NCI-H524 treated with DMSO at 0.1 percent for 48 hours (cell line): ENCODE measurements around the gene SYNC.
"Not testable (repeated sequence)": the region's sequence is repeated elsewhere in the genome, so short reads cannot be mapped to it uniquely, and the experiment has no call there.

Experiments used
- DNase-seq: peaks from one replicate; lab custom pipeline; 2025; lab: John Stamatoyannopoulos, UW

Gene SYNC

GRCh38 chr1:32693455-32694174 lies 9.0 kb downstream of the SYNC start:
- no peak for DNase-seq

GRCh38 chr1:32686387-32686786 lies 16.2 kb downstream of the SYNC start:
- no peak for DNase-seq

GRCh38 chr1:32685498-32685897 lies 17.1 kb downstream of the SYNC start:
- no peak for DNase-seq

GRCh38 chr1:32684167-32684811 lies 18.3 kb downstream of the SYNC start:
- no peak for DNase-seq

GRCh38 chr1:32683397-32683796 lies 19.2 kb downstream of the SYNC start:
- DNase-seq: no peak

DNA sequence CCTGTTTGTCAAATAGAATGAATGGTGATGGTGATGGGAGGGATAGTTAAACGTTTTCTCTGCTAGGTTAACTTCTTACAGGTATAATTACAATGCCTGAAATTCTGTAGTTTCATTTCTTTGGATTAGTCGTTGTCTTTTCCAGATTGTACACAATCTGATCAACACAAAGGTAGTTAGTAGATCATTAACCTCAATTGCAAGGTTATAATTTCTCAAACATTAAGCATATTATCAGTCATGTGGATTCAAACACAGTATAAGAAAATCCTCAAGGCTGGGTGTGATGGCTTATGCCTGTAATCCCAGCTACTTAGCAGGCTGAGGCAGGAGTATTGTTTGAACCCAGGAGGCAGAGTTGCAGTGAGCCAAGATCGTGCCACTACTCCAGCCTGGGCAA lies 20.6 kb downstream of the SYNC start:
- no peak for DNase-seq

DNA sequence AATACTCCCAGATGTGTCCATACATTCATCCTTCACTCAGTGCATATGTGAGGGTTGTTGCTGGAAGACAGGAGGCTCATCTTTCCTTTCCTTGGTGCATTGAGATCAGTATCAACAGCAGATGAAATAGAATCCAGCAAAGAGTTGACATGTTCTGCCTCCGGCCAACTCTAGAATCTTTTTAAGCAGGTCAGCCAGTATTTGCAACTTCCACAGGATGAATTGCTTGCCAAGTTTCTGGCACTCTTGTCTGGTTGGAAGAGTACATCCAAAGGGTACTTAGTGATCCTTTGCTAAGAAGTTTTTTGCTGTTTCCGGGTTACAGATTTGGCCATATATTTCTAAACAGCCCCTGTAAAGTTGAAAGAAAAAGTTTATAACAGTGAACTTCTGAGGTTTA lies 21.1 kb downstream of the SYNC start:
- DNase-seq: no peak

DNA sequence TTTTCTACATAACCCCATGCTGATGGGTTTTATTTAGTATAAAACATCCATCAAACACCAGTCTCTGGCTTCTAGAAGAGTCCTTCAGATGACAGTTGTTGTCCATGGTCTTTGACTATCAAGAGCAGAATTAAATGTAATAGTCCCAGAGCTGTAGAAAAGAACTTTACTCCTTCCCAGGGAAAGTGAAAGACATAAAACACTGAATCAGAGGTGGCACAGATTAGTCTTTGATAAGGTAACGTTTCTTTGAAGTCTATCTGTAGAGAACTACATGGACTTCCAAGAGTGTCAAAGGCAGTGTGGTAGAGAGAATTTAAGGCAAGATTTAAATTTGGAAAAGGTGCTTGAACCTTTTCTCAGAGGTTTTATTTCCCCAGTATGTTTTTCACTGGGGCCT lies 21.9 kb downstream of the SYNC start:
- DNase-seq: no peak

DNA sequence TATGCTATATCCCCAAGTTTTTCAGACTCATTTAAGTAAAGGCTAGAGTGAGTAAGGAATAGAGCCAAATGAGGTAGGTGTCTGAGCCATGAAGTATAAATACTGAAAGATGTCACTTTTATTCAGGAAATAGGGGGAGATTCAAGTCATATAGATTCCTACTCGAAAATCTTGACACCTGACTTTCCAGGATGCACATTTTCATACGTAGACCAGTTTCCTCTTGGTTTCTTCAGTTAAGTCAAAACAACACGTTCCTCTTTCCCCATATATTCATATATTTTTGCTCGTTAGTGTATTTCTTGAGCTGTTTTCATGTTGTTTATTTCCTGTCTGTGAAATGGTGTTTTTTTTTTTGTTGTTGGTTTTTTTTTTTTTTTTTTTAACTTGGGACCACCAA lies 22.6 kb downstream of the SYNC start:
- not testable (repeated sequence) for DNase-seq

- DNase-seq: no peak
These were observed 25.6 kb downstream of the SYNC start for GRCh38 chr1:32676945-32677344.

DNA sequence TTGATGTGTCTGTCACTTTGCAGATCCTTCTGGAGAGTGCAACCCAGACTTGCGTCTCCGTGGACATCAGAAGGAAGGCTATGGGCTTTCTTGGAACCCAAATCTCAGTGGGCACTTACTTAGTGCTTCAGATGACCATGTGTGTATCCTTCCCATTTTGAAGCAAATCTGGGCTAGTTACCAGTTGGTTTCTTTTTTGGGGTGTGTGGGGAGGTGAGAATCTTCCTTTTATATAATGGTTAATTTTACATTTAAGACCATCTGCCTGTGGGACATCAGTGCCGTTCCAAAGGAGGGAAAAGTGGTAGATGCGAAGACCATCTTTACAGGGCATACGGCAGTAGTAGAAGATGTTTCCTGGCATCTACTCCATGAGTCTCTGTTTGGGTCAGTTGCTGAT lies 33.9 kb downstream of the SYNC start:
- not testable (repeated sequence) for DNase-seq

GRCh38 chr1:32666901-32667566 lies 35.5 kb downstream of the SYNC start:
- no peak for DNase-seq

DNA sequence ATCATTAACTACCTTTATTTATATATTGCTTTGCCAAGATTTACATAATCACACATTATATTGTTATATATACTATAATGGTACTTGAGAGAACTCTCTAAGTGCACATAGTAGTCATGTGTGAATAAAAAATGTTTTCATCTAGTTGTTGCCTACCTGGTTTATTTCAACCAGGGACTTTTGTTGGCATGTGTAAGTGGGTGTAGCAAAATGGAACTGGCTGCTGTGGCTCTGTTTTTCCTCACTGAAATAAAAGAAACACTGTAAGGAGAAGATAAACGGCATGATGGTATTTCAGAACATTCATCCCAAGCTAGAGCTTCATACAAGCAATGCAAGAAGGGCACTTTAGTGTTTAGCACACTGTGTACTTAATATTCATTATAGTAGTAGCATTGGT lies 36.7 kb downstream of the SYNC start:
- no peak for DNase-seq

GRCh38 chr1:32659581-32659980 lies 43.0 kb downstream of the SYNC start:
- DNase-seq: no peak

- DNase-seq: no peak
These were observed 50.2 kb downstream of the SYNC start for GRCh38 chr1:32652244-32652962.

- DNase-seq: no peak
These were observed 51.0 kb downstream of the SYNC start for GRCh38 chr1:32651461-32652073.

DNA sequence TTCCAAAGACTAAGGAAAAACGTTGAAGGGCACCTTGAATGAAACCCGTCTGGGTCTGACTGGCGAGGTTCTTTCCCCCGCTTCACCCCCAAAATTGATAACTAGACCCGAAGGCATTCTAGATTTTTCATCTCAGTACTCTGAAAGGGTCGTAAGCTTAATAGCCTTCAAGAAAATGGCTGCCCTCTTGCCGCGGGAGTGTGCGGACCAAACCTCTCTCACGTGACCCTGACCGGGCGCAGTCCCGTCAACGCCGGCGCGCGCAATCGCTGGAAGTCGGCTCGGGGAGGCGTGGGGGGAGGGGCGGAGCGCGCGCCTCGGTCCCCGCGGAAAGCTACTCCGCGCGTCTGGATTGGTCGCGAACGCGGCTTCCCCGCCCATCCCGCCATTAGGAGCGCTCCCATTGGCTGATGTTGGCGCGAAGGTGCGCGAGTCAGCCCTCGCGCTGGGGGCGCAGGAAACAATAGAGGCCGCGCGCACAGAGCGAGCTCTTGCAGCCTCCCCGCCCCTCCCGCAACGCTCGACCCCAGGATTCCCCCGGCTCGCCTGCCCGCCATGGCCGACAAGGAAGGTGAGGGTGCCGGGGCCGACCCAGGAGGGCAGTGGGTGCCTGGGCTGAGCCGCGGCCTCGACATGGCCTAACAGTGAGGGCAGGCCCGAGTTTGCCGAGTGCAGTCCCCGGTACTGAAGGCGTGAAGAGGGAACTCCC lies 51.7 kb downstream of the SYNC start, which contains the start of gene RBBP4:
Gene RBBP4, plus strand, starts transcription at position 457 of the 709 bp plus-strand sequence. Its CDS starts 99 bp downstream, at position 556.
- peak; percentile 85 for DNase-seq

- peak; percentile 90 for DNase-seq
These were observed 52.3 kb downstream of the SYNC start, which contains the start of gene ZBTB8OS for GRCh38 chr1:32650248-32650751. ZBTB8OS (minus strand) TSS chr1:32650550; CDS start chr1:32650529, 21 bp downstream.

- DNase-seq: no peak
These were observed 55.0 kb downstream of the SYNC start for GRCh38 chr1:32647308-32648134.

DNA sequence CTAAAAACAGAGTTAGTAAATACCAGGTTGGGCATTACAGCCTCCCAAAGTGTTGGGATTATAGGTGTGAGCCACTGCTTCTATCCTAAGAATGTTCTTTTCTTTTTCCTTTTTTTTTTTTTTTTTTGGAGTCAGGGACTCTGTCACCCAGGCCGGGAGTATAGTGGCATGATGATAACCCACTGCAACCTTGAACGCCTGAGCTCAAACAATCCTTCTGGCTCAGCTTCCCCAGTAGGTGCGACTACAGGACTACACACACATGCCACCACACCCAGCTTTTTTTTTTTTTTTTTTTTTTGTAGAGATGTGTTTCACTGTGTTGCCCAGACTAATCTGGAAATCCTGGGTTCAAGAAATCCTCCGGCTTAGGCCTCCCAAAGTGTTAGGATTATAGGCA lies 58.1 kb downstream of the SYNC start:
- no peak for DNase-seq
